HepG2 (cell line): ENCODE results near the gene SLC6A4. TPM values are rescaled to one million over a fixed set of nuclear protein-coding genes. Genes with fewer than 3 reads are reported as not detected.

Experiments
- ATAC-seq: fragments of 200-7000 bp; cut with Tn5 transposase; 3 replicates; pipeline ENCODE4 v1.9.1; 2020; ENCODE audit warnings: mild to moderate bottlenecking, moderate library complexity
- BruUV-seq: library from RNA; stranded (reverse); fragments of 400-500 nt; replicated peaks from 2 replicates; lab custom pipeline; 2021; lab: Mats Ljungman, UMichigan
- CTCF ChIA-PET: fragments of 300-600 bp; formaldehyde crosslinking; extraction: SDS; loops from one replicate; lab custom pipeline; 2021; ENCODE audit warnings: low total read pairs, inconsistent platforms, low intra/inter-chr PET ratio; lab: Yijun Ruan, JAX
- POLR2A ChIA-PET: fragments of 350-600 bp; sonication (Branson Sonifier 250); formaldehyde crosslinking; loops from one replicate; lab custom pipeline; 2020; ENCODE audit warnings: antibody characterized with exemption, inconsistent platforms; lab: Yijun Ruan, JAX
- DNase-seq: peaks from one replicate; pipeline ENCODE4 v3.0.0-alpha.2; 2015; ENCODE audit warnings: low spot score
- FAIRE-seq: peaks from 3 replicates; lab custom pipeline; 2011; peaks lifted over from hg19 to GRCh38; lab: Jason Lieb, UNC
- H2AFZ ChIP-seq: one replicate; pipeline ENCODE4 v1.6.1; 2011; ENCODE audit warnings: low read length, inconsistent platforms
- H3K27ac ChIP-seq: fragments of 300-600 bp; 3 replicates; pipeline ENCODE4 v1.8.0; 2011; ENCODE audit warnings: mixed run types, mild to moderate bottlenecking, mixed read lengths, low read length, inconsistent platforms; ENCODE audit not compliant: insufficient read depth; ENCODE audit errors: extremely low read length
- H3K27me3 ChIP-seq, 2 experiments: fragments of 200-600 bp in 1 of 2; 2 replicates in 1 of 2; 3 replicates in 1 of 2; pipeline versions ENCODE4 v1.6.0 to v1.8.0; 2011; ENCODE audit warnings: low read length in 2 of 2, mild to moderate bottlenecking in 2 of 2, moderate library complexity in 2 of 2, inconsistent platforms in 1 of 2; ENCODE audit not compliant: insufficient read depth in 2 of 2, control insufficient read depth in 1 of 2
- H3K36me3 ChIP-seq, 2 experiments: fragments of 200-600 bp in 1 of 2; replicated peaks in 1 of 2; 2 replicates in 1 of 2; 3 replicates in 1 of 2; pipeline versions ENCODE4 v1.5.1 to v1.8.0; 2011; ENCODE audit warnings: low read length in 2 of 2, inconsistent platforms in 1 of 2; ENCODE audit not compliant: insufficient read depth in 2 of 2, control insufficient read depth in 1 of 2
- H3K4me1 ChIP-seq: 2 replicates; pipeline ENCODE4 v1.5.1; 2012; ENCODE audit warnings: low read length, inconsistent platforms; ENCODE audit not compliant: insufficient read depth
- H3K4me2 ChIP-seq: 2 replicates; pipeline ENCODE4 v1.6.0; 2011; ENCODE audit warnings: low read depth, low read length, inconsistent platforms
- H3K4me3 ChIP-seq, 3 experiments: fragments of 200-600 bp in 1 of 3; sonication (generic), shearing (Covaris generic) in 1 of 3; replicated peaks in 1 of 3; 2 replicates each; pipeline ENCODE4 v1.5.1; 2011 to 2016; ENCODE audit warnings: low read length in 3 of 3, inconsistent platforms in 2 of 3, low read depth in 2 of 3, mild to moderate bottlenecking in 2 of 3, control low read depth in 1 of 3, mixed read lengths in 1 of 3; ENCODE audit not compliant: insufficient read depth in 1 of 3
- H3K79me2 ChIP-seq: one replicate; pipeline ENCODE4 v1.6.1; 2011; ENCODE audit warnings: low read length, inconsistent platforms; ENCODE audit not compliant: insufficient read depth
- H3K9ac ChIP-seq: 2 replicates; pipeline ENCODE4 v1.6.0; 2011; ENCODE audit warnings: mild to moderate bottlenecking, low read depth, low read length, inconsistent platforms; ENCODE audit not compliant: insufficient read depth
- H3K9me3 ChIP-seq: 2 replicates; pipeline ENCODE4 v1.5.1; 2012; ENCODE audit warnings: mild to moderate bottlenecking, low read length
- H4K20me1 ChIP-seq: 2 replicates; pipeline ENCODE4 v1.6.0; 2011; ENCODE audit warnings: inconsistent platforms, mild to moderate bottlenecking, low read length, moderate library complexity; ENCODE audit not compliant: insufficient read depth
- ATAD3A ChIP-seq: sonication (generic); formaldehyde crosslinking; IDR thresholded peaks from 2 replicates; pipeline ENCODE4 v1.4.0; 2020; ENCODE audit warnings: missing genetic modification reagents
- ATF5 ChIP-seq: sonication (generic); formaldehyde crosslinking; IDR thresholded peaks from 2 replicates; pipeline ENCODE4 v1.4.0; 2020; ENCODE audit warnings: mild to moderate bottlenecking, low read depth, missing genetic modification reagents
- CHCHD3 ChIP-seq: sonication (generic); formaldehyde crosslinking; IDR thresholded peaks from 2 replicates; pipeline ENCODE4 v1.8.0; 2022; ENCODE audit warnings: mild to moderate bottlenecking, missing genetic modification reagents, moderate library complexity
- DR1 ChIP-seq: sonication (generic); formaldehyde crosslinking; IDR thresholded peaks from 2 replicates; pipeline ENCODE4 v1.8.0; 2021; ENCODE audit warnings: mild to moderate bottlenecking, missing genetic modification reagents, inconsistent platforms
- KDM5B ChIP-seq: sonication (generic); formaldehyde crosslinking; IDR thresholded peaks from 2 replicates; pipeline ENCODE4 v1.4.0; 2020; ENCODE audit warnings: missing genetic modification reagents, mild to moderate bottlenecking, borderline replicate concordance
- MATR3 ChIP-seq: sonication (generic); formaldehyde crosslinking; IDR thresholded peaks from 2 replicates; pipeline ENCODE4 v1.4.0; 2020; ENCODE audit warnings: missing genetic modification reagents
- NFYC ChIP-seq: IDR thresholded peaks from 2 replicates; pipeline ENCODE4 v1.6.1; 2016; ENCODE audit warnings: missing genetic modification reagents, missing compliant biosample characterization
- PHF8 ChIP-seq: sonication (generic); formaldehyde crosslinking; IDR thresholded peaks from 2 replicates; pipeline ENCODE4 v1.5.0; 2020; ENCODE audit warnings: missing genetic modification reagents
- PRDM10 ChIP-seq: sonication (generic); formaldehyde crosslinking; IDR thresholded peaks from 2 replicates; pipeline ENCODE4 v1.4.0; 2020; ENCODE audit warnings: low read depth, missing genetic modification reagents
- PTBP1 ChIP-seq: fragments of 200-400 bp; formaldehyde crosslinking; IDR thresholded peaks from 2 replicates; pipeline ENCODE4 v1.6.1; 2018; ENCODE audit warnings: low read length, low read depth; ENCODE audit not compliant: poor library complexity, severe bottlenecking
- SNAPC2 ChIP-seq: sonication (generic); formaldehyde crosslinking; IDR thresholded peaks from 2 replicates; pipeline ENCODE4 v1.8.1; 2022; ENCODE audit warnings: mild to moderate bottlenecking, missing genetic modification reagents
- SP1 ChIP-seq, 2 experiments: fragments of 450-650 bp in 1 of 2; sonication (generic) in 1 of 2; formaldehyde crosslinking in 1 of 2; IDR thresholded peaks; 2 replicates each; pipeline versions ENCODE4 v1.4.0 to v1.6.1; 2016 to 2020; ENCODE audit warnings: missing genetic modification reagents in 1 of 2
- SP2 ChIP-seq: sonication (generic); formaldehyde crosslinking; IDR thresholded peaks from 2 replicates; pipeline ENCODE4 v1.5.1; 2020; ENCODE audit warnings: mild to moderate bottlenecking, missing genetic modification reagents
- TCF12 ChIP-seq, 2 experiments: fragments of 450-650 bp in 1 of 2; sonication (generic) in 1 of 2; formaldehyde crosslinking in 1 of 2; IDR thresholded peaks; 2 replicates each; pipeline versions ENCODE4 v1.6.1 to v1.8.0; 2017 to 2022; ENCODE audit warnings: antibody characterized with exemption in 1 of 2, mild to moderate bottlenecking in 1 of 2, missing genetic modification reagents in 1 of 2, moderate library complexity in 1 of 2
- ZBTB44 ChIP-seq: sonication (generic); formaldehyde crosslinking; IDR thresholded peaks from 2 replicates; pipeline ENCODE4 v1.4.0; 2020; ENCODE audit warnings: missing genetic modification reagents
- ZNF616 ChIP-seq: sonication (generic); formaldehyde crosslinking; IDR thresholded peaks from 2 replicates; pipeline ENCODE4 v1.5.0; 2020; ENCODE audit warnings: low read depth, mild to moderate bottlenecking, missing genetic modification reagents
- ZNF773 ChIP-seq: sonication (generic); formaldehyde crosslinking; IDR thresholded peaks from 2 replicates; pipeline ENCODE4 v1.4.0; 2020; ENCODE audit warnings: missing genetic modification reagents, borderline replicate concordance
- ZNF788 ChIP-seq: sonication (generic); formaldehyde crosslinking; IDR thresholded peaks from 2 replicates; pipeline ENCODE4 v1.5.0; 2020; ENCODE audit warnings: mild to moderate bottlenecking, missing genetic modification reagents, borderline replicate concordance
- WGBS: methylation state at CpG from one replicate; pipeline ENCODE4 v1.1.6; 2017; ENCODE audit warnings: low lambda C conversion rate; 5-methylcytosine and 5-hydroxymethylcytosine counted together
- in situ Hi-C: cut with HindIII; loops from 2 replicates; pipeline ENCODE4 v1.10.0; 2017; ENCODE audit warnings: low pct_unique_long_range_greater_than_20kb; ENCODE audit not compliant: extremely low pct_ligation_motif_present
- intact Hi-C: fragments of 100-400 bp; cut with micrococcal nuclease; formaldehyde crosslinking; loops from one replicate; pipeline ENCODE4 v1.10.0; 2022; ENCODE audit not compliant: unreplicated experiment
- polyA plus RNA-seq, 8 experiments: library from polyadenylated mRNA; depleted of rRNA in 3 of 8; stranded (reverse) in 7 of 8; unstranded in 1 of 8; fragments of >200 nt; fragmentation: Illumina TruSeq in 4 of 8; extraction: Trizol in 4 of 8; gene quantifications; 2 replicates each; pipeline versions ENCODE4 v1.2.1 to v1.2.3, GENCODE V29; 2011 to 2016; ENCODE audit warnings: low read depth in 4 of 8, missing spikeins in 1 of 8, mixed read lengths in 1 of 8; ENCODE audit not compliant: insufficient read depth in 1 of 8
- total RNA-seq, 5 experiments: library from RNA; depleted of rRNA; stranded (reverse); fragments of >200 nt; fragmentation: Illumina TruSeq; extraction: Trizol; gene quantifications; 2 replicates each; pipeline ENCODE4 v1.2.3, GENCODE V29; 2016; ENCODE audit warnings: low read depth in 1 of 5

Gene SLC6A4
- total and polyA plus RNA-seq, 2 of the 13 experiments (the other 11 are each of a cell fraction or from before 2014, with no cell fraction given) = 7.6 to 20.3 TPM

GRCh38 chr17:30208214-30208613 lies 27.3 kb downstream of the SLC6A4 start:
- whole genome bisulfite sequencing = 96% methylated on average over 3 of the region's 3 CpGs
- in situ Hi-C loops (no loop called here), intact Hi-C loops (no loop called here)
- DNase-seq (no peak), FAIRE-seq (no peak), ATAC-seq (no peak)
- BruUV-seq = no TSS peak
- Histone ChIP-seq H2AFZ (no peak overlapping the region), H3K27me3 (no peaks in the 10 kb centered on the region), H3K36me3 (no peaks in the 10 kb centered on the region; a peak in 2 of 5 replicates), H3K9me3 (no peaks in the 10 kb centered on the region), H3K9ac (no peak overlapping the region), H3K4me3 (no peak overlapping the region), H3K79me2 (no peaks in the 10 kb centered on the region), H3K4me2 (no peak overlapping the region), H4K20me1 (no peaks in the 10 kb centered on the region), H3K4me1 (no peaks in the 10 kb centered on the region), H3K27ac (no peak overlapping the region)
- ChIA-PET CTCF (no interaction called here), POLR2A (no interaction called here)
- no peak for TF ChIP-seq NFYC
- TF ChIP-seq ZNF773 = no peak
- TF ChIP-seq PTBP1 = no peak
- TF ChIP-seq DR1 (CRISPR knock-in tag) = no peak
- no peak for TF ChIP-seq SP1 (IDR thresholded peaks at IDR 0.05)
- TF ChIP-seq SP1 (CRISPR knock-in tag; IDR thresholded peaks at IDR 0.05) = no peak
- no peak for TF ChIP-seq CHCHD3
- no peak for TF ChIP-seq ZNF788
- TF ChIP-seq SNAPC2 (CRISPR knock-in tag) = no peak
- no peak for TF ChIP-seq ATF5 (CRISPR knock-in tag)
- TF ChIP-seq SP2 (CRISPR knock-in tag) = no peak
- TF ChIP-seq MATR3 (CRISPR knock-in tag) = no peak
- TF ChIP-seq PRDM10 (CRISPR knock-in tag) = no peak
- TF ChIP-seq ZNF616 (CRISPR knock-in tag) = no peak
- TF ChIP-seq KDM5B = no peak
- no peak for TF ChIP-seq TCF12 (IDR thresholded peaks at IDR 0.05)
- no peak for TF ChIP-seq TCF12 (CRISPR knock-in tag; IDR thresholded peaks at IDR 0.05)
- no peak for TF ChIP-seq PHF8
- no peak for TF ChIP-seq ATAD3A (CRISPR knock-in tag)
- no peak for TF ChIP-seq ZBTB44 (CRISPR knock-in tag)
